22Rv1 (cell line): ENCODE data around the gene ZNF431.

Experiments
- H3K27ac ChIP-seq: fragments of 450-650 bp; 2 replicates; pipeline ENCODE4 v1.5.1; 2017
- ZFX ChIP-seq: fragments of 450-650 bp; IDR thresholded peaks from 2 replicates; pipeline ENCODE4 v1.6.1; 2017; ENCODE audit warnings: antibody characterized with exemption, borderline replicate concordance
- TF ChIP-seq, protein P1 (sequence below): fragments of 450-650 bp; IDR thresholded peaks from 2 replicates; pipeline ENCODE4 v1.5.1; 2017; ENCODE audit warnings: mild to moderate bottlenecking

ZNF431 gene

DNA sequence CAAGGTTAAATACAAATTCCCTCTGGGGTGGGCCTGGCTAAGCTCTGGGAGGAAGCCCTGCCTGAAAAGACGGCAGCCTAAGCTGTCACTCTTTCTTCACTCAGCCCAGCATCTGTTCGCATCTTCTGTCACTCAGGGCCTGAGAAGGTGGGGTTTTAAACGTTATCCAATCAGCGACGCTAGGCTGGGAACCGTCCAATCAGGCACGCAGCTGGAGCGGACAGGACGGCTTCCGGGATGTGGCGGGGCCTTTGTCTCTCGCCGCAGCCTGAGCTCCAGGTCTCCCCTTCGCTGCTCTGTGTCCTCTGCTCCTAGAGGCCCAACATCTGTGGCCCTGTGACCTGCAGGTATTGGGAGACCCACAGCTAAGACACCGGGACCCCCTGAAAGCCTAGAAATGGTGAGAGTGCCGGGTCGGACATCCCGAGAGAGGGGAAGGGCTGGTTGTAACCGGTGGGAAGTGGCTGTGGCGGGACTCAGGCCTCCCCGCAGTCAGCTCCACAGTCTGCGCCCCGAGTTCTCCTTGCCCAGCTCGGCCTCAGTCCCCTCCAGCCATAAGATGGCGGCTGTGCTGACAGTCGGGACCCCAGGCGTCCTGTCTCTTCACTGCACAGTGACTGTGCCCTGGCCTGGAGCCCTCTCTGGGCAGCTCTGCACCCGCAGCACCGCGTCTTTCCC is at the start of gene ZNF431:
TSS of gene ZNF431 (plus strand) at position 254 of the 678 bp plus-strand sequence. CDS start at position 398, 144 bp downstream.
- peak within 1 kb of the TSS; percentile 55 for H3K27ac ChIP-seq
- TF ChIP-seq, protein P1, sequence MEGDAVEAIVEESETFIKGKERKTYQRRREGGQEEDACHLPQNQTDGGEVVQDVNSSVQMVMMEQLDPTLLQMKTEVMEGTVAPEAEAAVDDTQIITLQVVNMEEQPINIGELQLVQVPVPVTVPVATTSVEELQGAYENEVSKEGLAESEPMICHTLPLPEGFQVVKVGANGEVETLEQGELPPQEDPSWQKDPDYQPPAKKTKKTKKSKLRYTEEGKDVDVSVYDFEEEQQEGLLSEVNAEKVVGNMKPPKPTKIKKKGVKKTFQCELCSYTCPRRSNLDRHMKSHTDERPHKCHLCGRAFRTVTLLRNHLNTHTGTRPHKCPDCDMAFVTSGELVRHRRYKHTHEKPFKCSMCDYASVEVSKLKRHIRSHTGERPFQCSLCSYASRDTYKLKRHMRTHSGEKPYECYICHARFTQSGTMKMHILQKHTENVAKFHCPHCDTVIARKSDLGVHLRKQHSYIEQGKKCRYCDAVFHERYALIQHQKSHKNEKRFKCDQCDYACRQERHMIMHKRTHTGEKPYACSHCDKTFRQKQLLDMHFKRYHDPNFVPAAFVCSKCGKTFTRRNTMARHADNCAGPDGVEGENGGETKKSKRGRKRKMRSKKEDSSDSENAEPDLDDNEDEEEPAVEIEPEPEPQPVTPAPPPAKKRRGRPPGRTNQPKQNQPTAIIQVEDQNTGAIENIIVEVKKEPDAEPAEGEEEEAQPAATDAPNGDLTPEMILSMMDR = no peak
- TF ChIP-seq ZFX = no peak

GRCh38 chr19:21092109-21092508 is 49.7 kb upstream of the ZNF431 start:
- no peak overlapping the region for H3K27ac ChIP-seq
- TF ChIP-seq, protein P1 = no peak
- TF ChIP-seq ZFX = no peak

- H3K27ac ChIP-seq = no peak overlapping the region
These were observed 47.4 kb upstream of the ZNF431 start for GRCh38 chr19:21094347-21095025.

GRCh38 chr19:21098291-21098690 is 43.5 kb upstream of the ZNF431 start:
- no peak overlapping the region for H3K27ac ChIP-seq

More at GRCh38 chr19:21094347-21095025, 47.4 kb upstream of the ZNF431 start:
- TF ChIP-seq ZFX = no peak
- TF ChIP-seq, protein P1 = no peak

GRCh38 chr19:21101521-21102242 is 40.2 kb upstream of the ZNF431 start:
- TF ChIP-seq, protein P1 = no peak
- TF ChIP-seq ZFX = no peak
- H3K27ac ChIP-seq = no peak overlapping the region

More at GRCh38 chr19:21098291-21098690, 43.5 kb upstream of the ZNF431 start:
- TF ChIP-seq, protein P1 = no peak
- TF ChIP-seq ZFX = no peak

DNA sequence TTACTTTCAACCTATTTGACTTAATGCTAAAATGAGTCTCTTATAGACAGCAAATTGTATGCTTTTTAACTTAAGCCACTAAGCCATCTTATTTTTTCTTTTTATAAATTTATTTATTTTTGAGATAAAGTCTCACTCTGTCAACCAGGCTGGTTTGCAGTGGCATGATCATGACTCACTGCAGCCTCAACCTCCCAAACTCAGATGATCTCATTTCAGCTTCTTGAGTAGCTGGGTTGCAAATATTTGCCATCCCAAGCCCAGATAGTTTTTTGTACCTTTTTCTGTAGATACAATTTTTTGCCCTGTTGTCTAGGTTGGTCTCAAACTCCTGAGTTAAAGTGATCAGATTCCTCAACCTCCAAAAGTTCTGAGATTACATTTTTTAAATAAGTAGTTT is 32.7 kb upstream of the ZNF431 start:
- TF ChIP-seq, protein P1 = no peak
- TF ChIP-seq ZFX = no peak

More for the DNA sequence above, 32.7 kb upstream of the ZNF431 start:
- no peak overlapping the region for H3K27ac ChIP-seq
